Posterior cingulate gyrus (tissue), 11 donors: Measurements from ENCODE around the gene CSPG5.

Experiments
- DNase-seq, 10 donors: peaks; one replicate each; pipeline versions ENCODE4 v3.0.0 to v3.0.0-alpha.2; 2020 to 2021; ENCODE audit warnings: mixed read lengths in 3 of 10
- intact Hi-C: fragments of 100-400 bp; cut with DNase I; formaldehyde crosslinking; loops from one replicate; pipeline ENCODE4 v1.15.1; 2023

CSPG5 gene

GRCh38 chr3:47588053-47588452, 9.4 kb upstream of the CSPG5 start:
- intact Hi-C loops, result no loop called here
- no peak for DNase-seq

GRCh38 chr3:47586746-47587145, 8.1 kb upstream of the CSPG5 start:
- intact Hi-C loops, result no loop called here
- no peak for DNase-seq

- DNase-seq, result no peak
- intact Hi-C loops, result no loop called here
These were observed 4.8 kb upstream of the CSPG5 start for GRCh38 chr3:47583320-47584075.

GRCh38 chr3:47581835-47582234, 3.2 kb upstream of the CSPG5 start:
- intact Hi-C loops, result no loop called here
- DNase-seq, result no peak

GRCh38 chr3:47581422-47581821, 2.8 kb upstream of the CSPG5 start:
- DNase-seq, result no peak
- intact Hi-C loops, result no loop called here

GRCh38 chr3:47580481-47580880, 1.8 kb upstream of the CSPG5 start:
- DNase-seq, result no peak
- intact Hi-C loops, result no loop called here

- intact Hi-C loops, result loop anchor here (5.0 kb wide), 1 partner anchor 202 kb away; the partner anchor contains the start of gene SMARCC1
- DNase-seq, result no peak
These were observed 1.2 kb upstream of the CSPG5 start for GRCh38 chr3:47579875-47580274.

- peak in 9 of 10 donors; percentile 16 to 90 (median 52) for DNase-seq
- intact Hi-C loops, result loop anchor here (5.0 kb wide), 1 partner anchor 204 kb away; the partner anchor contains the start of gene SMARCC1
These were observed 489 bp downstream of the CSPG5 start for GRCh38 chr3:47578119-47578632.

- peak in 2 of 10 donors; percentile 70 to 85 for DNase-seq
- intact Hi-C loops, result loop anchor here (5.0 kb wide), 1 partner anchor 205 kb away; the partner anchor contains the start of gene SMARCC1
These were observed 1.0 kb downstream of the CSPG5 start for GRCh38 chr3:47577583-47578118.

GRCh38 chr3:47573190-47574172, 5.2 kb downstream of the CSPG5 start:
- intact Hi-C loops, result no loop called here
- DNase-seq, result peak in 7 of 10 donors; percentile 23 to 90 (median 48)

GRCh38 chr3:47571391-47572175, 7.1 kb downstream of the CSPG5 start:
- intact Hi-C loops, result no loop called here
- peak; percentile 34 to 93 (median 56) for DNase-seq

- intact Hi-C loops, result no loop called here
- DNase-seq, result no peak
These were observed 9.8 kb downstream of the CSPG5 start for GRCh38 chr3:47568901-47569300.

- DNase-seq, result no peak
These were observed 11.5 kb downstream of the CSPG5 start for GRCh38 chr3:47567149-47567548.

GRCh38 chr3:47566667-47567066, 12.0 kb downstream of the CSPG5 start:
- intact Hi-C loops, result no loop called here
- no peak for DNase-seq

More at GRCh38 chr3:47567149-47567548, 11.5 kb downstream of the CSPG5 start:
- intact Hi-C loops, result no loop called here

- no peak for DNase-seq
- intact Hi-C loops, result no loop called here
These were observed 12.7 kb downstream of the CSPG5 start for GRCh38 chr3:47565734-47566550.

- no peak for DNase-seq
- intact Hi-C loops, result no loop called here
These were observed 22.3 kb downstream of the CSPG5 start for GRCh38 chr3:47556351-47556750.

GRCh38 chr3:47554335-47554734, 24.3 kb downstream of the CSPG5 start:
- intact Hi-C loops, result no loop called here
- no peak for DNase-seq

- intact Hi-C loops, result no loop called here
- no peak for DNase-seq
These were observed 25.3 kb downstream of the CSPG5 start for GRCh38 chr3:47553407-47553806.
